Liver (tissue), 9 donors: ENCODE data around the gene CLDN14. TPM values are rescaled to one million over a fixed set of nuclear protein-coding genes. Genes with fewer than 3 reads are reported as not detected.

Experiments
- DNase-seq: peaks from one replicate; pipeline ENCODE4 v3.0.0-alpha.2; 2017; ENCODE audit warnings: low spot score
- H3K27ac ChIP-seq, 2 donors: one replicate each; pipeline ENCODE4 v1.7.0; 2013; ENCODE audit warnings: inconsistent platforms in 2 of 2, low read length in 2 of 2, control low read depth in 1 of 2, low read depth in 1 of 2, mild to moderate bottlenecking in 1 of 2
- H3K27me3 ChIP-seq, 4 donors: one replicate each; pipeline versions ENCODE4 v1.6.1 to v1.7.0; 2013; ENCODE audit warnings: low read length in 3 of 4, inconsistent platforms in 1 of 4, mild to moderate bottlenecking in 1 of 4, moderate library complexity in 1 of 4; ENCODE audit not compliant: control insufficient read depth in 4 of 4, insufficient read depth in 4 of 4
- H3K36me3 ChIP-seq, 4 donors: one replicate each; pipeline versions ENCODE4 v1.6.1 to v1.7.0; 2013; ENCODE audit warnings: low read length in 3 of 4, mild to moderate bottlenecking in 3 of 4, low read depth in 1 of 4, moderate library complexity in 1 of 4; ENCODE audit not compliant: control insufficient read depth in 4 of 4, insufficient read depth in 3 of 4
- H3K4me1 ChIP-seq, 4 donors: one replicate each; pipeline versions ENCODE4 v1.6.1 to v1.7.0; 2013; ENCODE audit warnings: low read length in 3 of 4, mild to moderate bottlenecking in 3 of 4, moderate library complexity in 1 of 4; ENCODE audit not compliant: control insufficient read depth in 4 of 4, insufficient read depth in 4 of 4
- H3K4me3 ChIP-seq, 3 donors: one replicate each; pipeline versions ENCODE4 v1.6.1 to v1.7.0; 2013; ENCODE audit warnings: low read length in 3 of 3, control low read depth in 1 of 3, low read depth in 1 of 3, mild to moderate bottlenecking in 1 of 3
- H3K9ac ChIP-seq, 2 donors: one replicate each; pipeline ENCODE4 v1.7.0; 2013; ENCODE audit warnings: low read length in 2 of 2, mild to moderate bottlenecking in 2 of 2, moderate library complexity in 2 of 2, control low read depth in 1 of 2, low read depth in 1 of 2
- H3K9me3 ChIP-seq, 4 donors: one replicate each; pipeline versions ENCODE4 v1.6.1 to v1.7.0; 2013; ENCODE audit warnings: low read length in 3 of 4; ENCODE audit not compliant: control insufficient read depth in 4 of 4
- EGR1 ChIP-seq, 2 donors: IDR thresholded peaks; 2 replicates each; pipeline ENCODE4 v1.6.1; 2016 to 2018; ENCODE audit warnings: antibody characterized with exemption in 2 of 2, low read depth in 2 of 2
- FOXA1 ChIP-seq: IDR thresholded peaks from 2 replicates; pipeline ENCODE4 v1.6.1; 2016; ENCODE audit warnings: antibody characterized with exemption
- FOXA2 ChIP-seq: IDR thresholded peaks from 2 replicates; pipeline ENCODE4 v1.6.1; 2016; ENCODE audit warnings: antibody characterized with exemption
- GABPA ChIP-seq, 2 donors: IDR thresholded peaks in 1 of 2; conservative IDR thresholded peaks in 1 of 2; 2 replicates each; pipeline ENCODE4 v1.6.1; 2016; ENCODE audit warnings: antibody characterized with exemption in 2 of 2, mild to moderate bottlenecking in 1 of 2, moderate library complexity in 1 of 2
- HNF4A ChIP-seq, 2 donors: conservative IDR thresholded peaks; 2 replicates each; pipeline ENCODE4 v1.6.1; 2016; ENCODE audit warnings: antibody characterized with exemption in 2 of 2, mild to moderate bottlenecking in 2 of 2
- HNF4G ChIP-seq: IDR thresholded peaks from 2 replicates; pipeline ENCODE4 v1.6.1; 2016; ENCODE audit warnings: antibody characterized with exemption
- JUND ChIP-seq, 2 donors: IDR thresholded peaks; 2 replicates each; pipeline ENCODE4 v1.6.1; 2016; ENCODE audit warnings: antibody characterized with exemption in 2 of 2
- NR2F2 ChIP-seq: IDR thresholded peaks from 2 replicates; pipeline ENCODE4 v1.6.1; 2016; ENCODE audit warnings: antibody characterized with exemption
- RAD21 ChIP-seq, 2 donors: IDR thresholded peaks; 2 replicates each; pipeline ENCODE4 v1.6.1; 2016; ENCODE audit warnings: antibody characterized with exemption in 2 of 2, mild to moderate bottlenecking in 2 of 2
- RXRA ChIP-seq, 2 donors: IDR thresholded peaks; 2 replicates each; pipeline ENCODE4 v1.6.1; 2017 to 2018; ENCODE audit warnings: antibody characterized with exemption in 2 of 2, mild to moderate bottlenecking in 1 of 2
- SP1 ChIP-seq: IDR thresholded peaks from 2 replicates; pipeline ENCODE4 v1.6.1; 2018; ENCODE audit warnings: antibody characterized with exemption, mild to moderate bottlenecking
- TAF1 ChIP-seq: conservative IDR thresholded peaks from 2 replicates; pipeline ENCODE4 v1.6.1; 2016; ENCODE audit warnings: antibody characterized with exemption, mild to moderate bottlenecking
- YY1 ChIP-seq: IDR thresholded peaks from 2 replicates; pipeline ENCODE4 v1.6.1; 2016; ENCODE audit warnings: antibody characterized with exemption, mild to moderate bottlenecking
- WGBS: extraction: QIAGEN DNeasy Blood & Tissue Kit; methylation state at CpG from one replicate; pipeline ENCODE4 v1.1.7; 2013; 5-methylcytosine and 5-hydroxymethylcytosine counted together
- polyA plus RNA-seq, 2 donors: library from polyadenylated mRNA; stranded (reverse) in 1 of 2; unstranded in 1 of 2; fragments of 200-250 nt in 1 of 2; fragments of >200 nt in 1 of 2; fragmentation: Nextera tagmentation in 1 of 2; extraction: Ambion mirVana in 1 of 2; gene quantifications; one replicate each; pipeline versions ENCODE4 v1.2.1 to v1.2.3, GENCODE V29; 2013 to 2015
- total RNA-seq, 2 donors: library from RNA; depleted of rRNA; stranded (reverse); fragments of >200 nt; gene quantifications; one replicate each; pipeline ENCODE4 v1.2.3, GENCODE V29; 2014
- TF ChIP-seq, protein P1 (sequence below): IDR thresholded peaks from 2 replicates; pipeline ENCODE4 v1.6.1; 2016; ENCODE audit warnings: antibody characterized with exemption, mild to moderate bottlenecking
- TF ChIP-seq, protein P2 (sequence below): IDR thresholded peaks from 2 replicates; pipeline ENCODE4 v1.6.1; 2016; ENCODE audit warnings: antibody characterized with exemption
- TF ChIP-seq, protein P3 (sequence below): fragments of 150-350 bp; IDR thresholded peaks from 2 replicates; pipeline ENCODE4 v1.5.1; 2017; ENCODE audit warnings: improper control_type of control experiment, low read depth, low read length; ENCODE audit not compliant: missing input control
- TF ChIP-seq, protein P4 (sequence below): IDR thresholded peaks from 2 replicates; pipeline ENCODE4 v1.6.1; 2016; ENCODE audit warnings: antibody characterized with exemption
- TF ChIP-seq, protein P5 (sequence below): IDR thresholded peaks from 2 replicates; pipeline ENCODE4 v1.6.1; 2016; ENCODE audit warnings: antibody characterized with exemption
- donor health status: healthy.
- donor health status: healthy.
- donor health status: healthy.
- donor health status: healthy.
- donor health status: healthy.

The CLDN14 gene, protein sequence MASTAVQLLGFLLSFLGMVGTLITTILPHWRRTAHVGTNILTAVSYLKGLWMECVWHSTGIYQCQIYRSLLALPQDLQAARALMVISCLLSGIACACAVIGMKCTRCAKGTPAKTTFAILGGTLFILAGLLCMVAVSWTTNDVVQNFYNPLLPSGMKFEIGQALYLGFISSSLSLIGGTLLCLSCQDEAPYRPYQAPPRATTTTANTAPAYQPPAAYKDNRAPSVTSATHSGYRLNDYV
- total RNA-seq: 10 to 100 TPM; 13.6 to 19.4 TPM
- polyA plus RNA-seq: 10 to 100 TPM in 1 of 2 donors, 1 to 10 TPM in 1; 6.3 to 13.2 TPM

DNA sequence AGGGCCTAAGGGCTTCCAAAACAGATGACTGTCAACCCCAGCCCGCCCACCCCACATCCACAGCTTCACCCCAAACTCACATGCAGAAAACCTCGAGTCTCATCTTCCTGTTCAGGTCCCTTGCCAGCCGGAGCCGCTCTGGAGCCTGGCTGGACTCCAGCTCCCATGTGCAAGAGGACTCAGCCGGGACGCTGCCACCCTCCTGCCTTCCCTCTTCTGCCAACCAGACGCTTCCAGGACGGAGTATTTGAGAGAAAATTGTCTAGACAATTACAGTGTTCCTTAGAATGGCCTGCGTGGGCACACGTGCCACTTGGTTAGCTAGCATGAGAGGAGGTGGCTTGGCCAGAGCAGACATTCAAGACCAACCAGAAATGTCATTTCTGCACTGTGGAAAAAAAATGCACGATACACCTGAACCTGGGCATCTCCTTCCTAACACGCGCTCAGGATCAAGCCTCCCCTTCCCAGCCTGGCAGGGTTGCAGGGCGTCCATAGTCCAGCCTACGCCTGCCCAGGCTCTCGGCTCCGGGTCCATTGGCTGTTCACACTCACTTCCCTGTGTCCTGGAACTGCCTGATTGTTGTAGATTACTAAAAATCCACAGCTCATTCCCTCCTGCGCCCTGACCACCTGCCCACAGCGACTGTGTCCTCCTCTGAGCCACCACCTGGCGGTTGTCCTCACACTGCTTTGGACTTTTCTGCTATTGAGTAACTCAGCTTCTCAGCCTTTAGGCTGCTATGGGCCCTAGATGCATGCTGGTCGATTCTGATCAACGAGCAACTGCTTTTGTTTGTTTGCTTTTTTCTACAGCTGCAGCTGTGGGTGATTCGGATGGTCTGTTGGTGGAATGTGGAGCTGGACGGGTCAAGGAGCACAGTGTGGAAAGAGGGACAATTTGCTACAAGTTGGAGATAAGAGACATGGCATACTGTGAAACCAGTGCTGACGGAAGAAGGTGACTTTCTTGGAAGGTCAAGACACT, at the start of gene CLDN14:
Gene CLDN14, minus strand, starts transcription at position 708 of the 988 bp plus-strand sequence. CDS start 18,427 bp downstream, outside the sequence.
- no peaks in the 10 kb centered on the region for H3K27me3 ChIP-seq
- TF ChIP-seq FOXA2 (peak; percentile 75), SP1 (peak; percentile 98), NR2F2 (peak; percentile 82), HNF4G (peak; percentile 90), YY1 (peak; percentile 81), HNF4A (conservative IDR thresholded peaks at IDR 0.05) (peak; percentile 98), GABPA (IDR thresholded peaks at IDR 0.05 in 1 of 2, conservative IDR thresholded peaks at IDR 0.05 in 1 of 2) (peak in 1 of 2 donors; percentile 41), RXRA (IDR thresholded peaks at IDR 0.05) (peak; percentile 90 to 96), EGR1 (IDR thresholded peaks at IDR 0.05; ENCODE audit: low read depth in 2 of 2) (peak in 1 of 2 donors; percentile 41), JUND (IDR thresholded peaks at IDR 0.05) (peak; percentile 77 to 86), TAF1 (peak; percentile 98), FOXA1 (peak; percentile 71), RAD21 (IDR thresholded peaks at IDR 0.05) (peak; percentile 52 to 75)
- TF ChIP-seq, protein P1, sequence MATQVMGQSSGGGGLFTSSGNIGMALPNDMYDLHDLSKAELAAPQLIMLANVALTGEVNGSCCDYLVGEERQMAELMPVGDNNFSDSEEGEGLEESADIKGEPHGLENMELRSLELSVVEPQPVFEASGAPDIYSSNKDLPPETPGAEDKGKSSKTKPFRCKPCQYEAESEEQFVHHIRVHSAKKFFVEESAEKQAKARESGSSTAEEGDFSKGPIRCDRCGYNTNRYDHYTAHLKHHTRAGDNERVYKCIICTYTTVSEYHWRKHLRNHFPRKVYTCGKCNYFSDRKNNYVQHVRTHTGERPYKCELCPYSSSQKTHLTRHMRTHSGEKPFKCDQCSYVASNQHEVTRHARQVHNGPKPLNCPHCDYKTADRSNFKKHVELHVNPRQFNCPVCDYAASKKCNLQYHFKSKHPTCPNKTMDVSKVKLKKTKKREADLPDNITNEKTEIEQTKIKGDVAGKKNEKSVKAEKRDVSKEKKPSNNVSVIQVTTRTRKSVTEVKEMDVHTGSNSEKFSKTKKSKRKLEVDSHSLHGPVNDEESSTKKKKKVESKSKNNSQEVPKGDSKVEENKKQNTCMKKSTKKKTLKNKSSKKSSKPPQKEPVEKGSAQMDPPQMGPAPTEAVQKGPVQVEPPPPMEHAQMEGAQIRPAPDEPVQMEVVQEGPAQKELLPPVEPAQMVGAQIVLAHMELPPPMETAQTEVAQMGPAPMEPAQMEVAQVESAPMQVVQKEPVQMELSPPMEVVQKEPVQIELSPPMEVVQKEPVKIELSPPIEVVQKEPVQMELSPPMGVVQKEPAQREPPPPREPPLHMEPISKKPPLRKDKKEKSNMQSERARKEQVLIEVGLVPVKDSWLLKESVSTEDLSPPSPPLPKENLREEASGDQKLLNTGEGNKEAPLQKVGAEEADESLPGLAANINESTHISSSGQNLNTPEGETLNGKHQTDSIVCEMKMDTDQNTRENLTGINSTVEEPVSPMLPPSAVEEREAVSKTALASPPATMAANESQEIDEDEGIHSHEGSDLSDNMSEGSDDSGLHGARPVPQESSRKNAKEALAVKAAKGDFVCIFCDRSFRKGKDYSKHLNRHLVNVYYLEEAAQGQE: peak; percentile 74
- TF ChIP-seq, protein P2, sequence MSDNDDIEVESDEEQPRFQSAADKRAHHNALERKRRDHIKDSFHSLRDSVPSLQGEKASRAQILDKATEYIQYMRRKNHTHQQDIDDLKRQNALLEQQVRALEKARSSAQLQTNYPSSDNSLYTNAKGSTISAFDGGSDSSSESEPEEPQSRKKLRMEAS: peak; percentile 94
- TF ChIP-seq, protein P3, sequence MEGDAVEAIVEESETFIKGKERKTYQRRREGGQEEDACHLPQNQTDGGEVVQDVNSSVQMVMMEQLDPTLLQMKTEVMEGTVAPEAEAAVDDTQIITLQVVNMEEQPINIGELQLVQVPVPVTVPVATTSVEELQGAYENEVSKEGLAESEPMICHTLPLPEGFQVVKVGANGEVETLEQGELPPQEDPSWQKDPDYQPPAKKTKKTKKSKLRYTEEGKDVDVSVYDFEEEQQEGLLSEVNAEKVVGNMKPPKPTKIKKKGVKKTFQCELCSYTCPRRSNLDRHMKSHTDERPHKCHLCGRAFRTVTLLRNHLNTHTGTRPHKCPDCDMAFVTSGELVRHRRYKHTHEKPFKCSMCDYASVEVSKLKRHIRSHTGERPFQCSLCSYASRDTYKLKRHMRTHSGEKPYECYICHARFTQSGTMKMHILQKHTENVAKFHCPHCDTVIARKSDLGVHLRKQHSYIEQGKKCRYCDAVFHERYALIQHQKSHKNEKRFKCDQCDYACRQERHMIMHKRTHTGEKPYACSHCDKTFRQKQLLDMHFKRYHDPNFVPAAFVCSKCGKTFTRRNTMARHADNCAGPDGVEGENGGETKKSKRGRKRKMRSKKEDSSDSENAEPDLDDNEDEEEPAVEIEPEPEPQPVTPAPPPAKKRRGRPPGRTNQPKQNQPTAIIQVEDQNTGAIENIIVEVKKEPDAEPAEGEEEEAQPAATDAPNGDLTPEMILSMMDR: peak; percentile 30
- TF ChIP-seq, protein P4, sequence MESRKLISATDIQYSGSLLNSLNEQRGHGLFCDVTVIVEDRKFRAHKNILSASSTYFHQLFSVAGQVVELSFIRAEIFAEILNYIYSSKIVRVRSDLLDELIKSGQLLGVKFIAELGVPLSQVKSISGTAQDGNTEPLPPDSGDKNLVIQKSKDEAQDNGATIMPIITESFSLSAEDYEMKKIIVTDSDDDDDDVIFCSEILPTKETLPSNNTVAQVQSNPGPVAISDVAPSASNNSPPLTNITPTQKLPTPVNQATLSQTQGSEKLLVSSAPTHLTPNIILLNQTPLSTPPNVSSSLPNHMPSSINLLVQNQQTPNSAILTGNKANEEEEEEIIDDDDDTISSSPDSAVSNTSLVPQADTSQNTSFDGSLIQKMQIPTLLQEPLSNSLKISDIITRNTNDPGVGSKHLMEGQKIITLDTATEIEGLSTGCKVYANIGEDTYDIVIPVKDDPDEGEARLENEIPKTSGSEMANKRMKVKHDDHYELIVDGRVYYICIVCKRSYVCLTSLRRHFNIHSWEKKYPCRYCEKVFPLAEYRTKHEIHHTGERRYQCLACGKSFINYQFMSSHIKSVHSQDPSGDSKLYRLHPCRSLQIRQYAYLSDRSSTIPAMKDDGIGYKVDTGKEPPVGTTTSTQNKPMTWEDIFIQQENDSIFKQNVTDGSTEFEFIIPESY: peak; percentile 82
- TF ChIP-seq, protein P5, sequence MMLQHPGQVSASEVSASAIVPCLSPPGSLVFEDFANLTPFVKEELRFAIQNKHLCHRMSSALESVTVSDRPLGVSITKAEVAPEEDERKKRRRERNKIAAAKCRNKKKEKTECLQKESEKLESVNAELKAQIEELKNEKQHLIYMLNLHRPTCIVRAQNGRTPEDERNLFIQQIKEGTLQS: peak; percentile 67
- H3K9ac ChIP-seq: peak within 1 kb of the TSS; percentile 66 to 77
- peak within 1 kb of the TSS; percentile 68 to 91 (median 84) for H3K4me3 ChIP-seq
- H3K9me3 ChIP-seq: no peaks in the 10 kb centered on the region
- H3K27ac ChIP-seq: peak within 1 kb of the TSS; percentile 88 to 94
- peaks cover 6 to 57% (median 46%) of the 10 kb centered on the region in 4 donors for H3K4me1 ChIP-seq
- 38% methylated on average over 25 of the region's 25 CpGs for WGBS
- DNase-seq: peak; percentile 57
- peaks cover 0 to 6% (median 4%) of the 10 kb centered on the region in 4 donors for H3K36me3 ChIP-seq
